SK-N-DZ (cell line): Measurements from ENCODE around the gene PPP2R2B.

ENCODE experiments used
- DNase-seq: peaks from one replicate; pipeline ENCODE4 v3.0.0-alpha.2; 2015; ENCODE audit warnings: low spot score

The PPP2R2B gene

GRCh38 chr5:146888351-146888978 is 9.9 kb upstream of the PPP2R2B start:
- no peak for DNase-seq

GRCh38 chr5:146884066-146884626 is 5.6 kb upstream of the PPP2R2B start:
- DNase-seq: no peak

- DNase-seq: no peak
Measured at GRCh38 chr5:146883511-146883910, 5.0 kb upstream of the PPP2R2B start.

- no peak for DNase-seq
Measured at GRCh38 chr5:146880966-146881365, 2.4 kb upstream of the PPP2R2B start.

GRCh38 chr5:146877783-146878475 is 628 bp downstream of the PPP2R2B start:
- DNase-seq: peak; percentile 52

- peak; percentile 12 for DNase-seq
Measured at GRCh38 chr5:146877178-146877681, 1.3 kb downstream of the PPP2R2B start.

- no peak for DNase-seq
Measured at GRCh38 chr5:146873186-146873917, 5.2 kb downstream of the PPP2R2B start.

- no peak for DNase-seq
Measured at GRCh38 chr5:146872188-146872587, 6.4 kb downstream of the PPP2R2B start.

- DNase-seq: no peak
Measured at GRCh38 chr5:146867996-146868708, 10.4 kb downstream of the PPP2R2B start.

- no peak for DNase-seq
Measured at GRCh38 chr5:146866263-146866662, 12.3 kb downstream of the PPP2R2B start.

- no peak for DNase-seq
Measured at GRCh38 chr5:146862641-146863040, 15.9 kb downstream of the PPP2R2B start.

GRCh38 chr5:146860213-146860893 is 18.2 kb downstream of the PPP2R2B start:
- no peak for DNase-seq

- no peak for DNase-seq
Measured at GRCh38 chr5:146852089-146852488, 26.5 kb downstream of the PPP2R2B start.

GRCh38 chr5:146851133-146851532 is 27.4 kb downstream of the PPP2R2B start:
- DNase-seq: no peak

GRCh38 chr5:146849694-146850303 is 28.8 kb downstream of the PPP2R2B start:
- no peak for DNase-seq

- DNase-seq: no peak
Measured at GRCh38 chr5:146848133-146848532, 30.4 kb downstream of the PPP2R2B start.

GRCh38 chr5:146840016-146840415 is 38.5 kb downstream of the PPP2R2B start:
- no peak for DNase-seq

- DNase-seq: no peak
Measured at GRCh38 chr5:146836226-146836842, 42.2 kb downstream of the PPP2R2B start.

GRCh38 chr5:146832985-146833732 is 45.4 kb downstream of the PPP2R2B start:
- no peak for DNase-seq
